Measurements from ENCODE around the gene SERINC1. TPM values are rescaled to one million over a fixed set of nuclear protein-coding genes. Genes with fewer than 3 reads are reported as not detected.
"Not testable (repeated sequence)": the region's sequence is repeated elsewhere in the genome, so short reads cannot be mapped to it uniquely, and the experiment has no call there.

SERINC1 gene
- total RNA-seq, 1 experiment from 2014 or later, result 82.9 TPM

- H3K4me1 ChIP-seq (ENCODE audit: insufficient read depth, low read length, poor library complexity, severe bottlenecking), result peaks cover 4% of the 10 kb centered on the region
- no peak for DNase-seq (ENCODE audit: low spot score)
- no peaks in the 10 kb centered on the region for H3K9me3 ChIP-seq (ENCODE audit: low read depth, low read length, poor library complexity, severe bottlenecking)
- ChIA-PET CTCF (no interaction called here), POLR2A (ENCODE audit: low non-redundant PET) (no interaction called here)
- no peak overlapping the region for H3K4me3 ChIP-seq (ENCODE audit: low read depth, low read length, poor library complexity, severe bottlenecking)
- BruUV-seq (replicated peaks), result no TSS peak
- no peak overlapping the region for H3K27ac ChIP-seq (ENCODE audit: low read depth, low read length, poor library complexity, severe bottlenecking)
- H3K27me3 ChIP-seq (replicated peaks; ENCODE audit: insufficient read depth, low read depth, low read length, poor library complexity), result no peaks in the 10 kb centered on the region
- H3K36me3 ChIP-seq (ENCODE audit: insufficient read depth, low read length, poor library complexity, severe bottlenecking), result peaks cover 7% of the 10 kb centered on the region
- TF ChIP-seq EZH2 (IDR thresholded peaks at IDR 0.05; ENCODE audit: borderline replicate concordance, low read depth, low read length, poor library complexity, severe bottlenecking), result no peak
- no peak for TF ChIP-seq CTCF (conservative IDR thresholded peaks at IDR 0.05; ENCODE audit: low read depth, low read length)
- intact Hi-C loops (cut with micrococcal nuclease; ENCODE audit: unreplicated experiment), result no loop called here
These were observed 9.7 kb downstream of the SERINC1 start for GRCh38 chr6:122461885-122462284.

GRCh38 chr6:122459865-122460416, 11.7 kb downstream of the SERINC1 start:
- H3K9me3 ChIP-seq (ENCODE audit: low read depth, low read length, poor library complexity, severe bottlenecking); DNase-seq (ENCODE audit: low spot score); BruUV-seq (replicated peaks); H3K27me3 ChIP-seq (replicated peaks; ENCODE audit: insufficient read depth, low read depth, low read length, poor library complexity); H3K27ac ChIP-seq (ENCODE audit: low read depth, low read length, poor library complexity, severe bottlenecking); CTCF ChIA-PET; POLR2A ChIA-PET (ENCODE audit: low non-redundant PET); intact Hi-C loops (cut with micrococcal nuclease; ENCODE audit: unreplicated experiment); H3K4me3 ChIP-seq (ENCODE audit: low read depth, low read length, poor library complexity, severe bottlenecking); H3K4me1 ChIP-seq (ENCODE audit: insufficient read depth, low read length, poor library complexity, severe bottlenecking): not testable (repeated sequence)
- peaks cover 12% of the 10 kb centered on the region for H3K36me3 ChIP-seq (ENCODE audit: insufficient read depth, low read length, poor library complexity, severe bottlenecking)

GRCh38 chr6:122459240-122459639, 12.4 kb downstream of the SERINC1 start:
- no peak for DNase-seq (ENCODE audit: low spot score)
- Histone ChIP-seq H3K9me3 (ENCODE audit: low read depth, low read length, poor library complexity, severe bottlenecking) (no peaks in the 10 kb centered on the region), H3K4me1 (ENCODE audit: insufficient read depth, low read length, poor library complexity, severe bottlenecking) (peaks cover 4% of the 10 kb centered on the region), H3K36me3 (ENCODE audit: insufficient read depth, low read length, poor library complexity, severe bottlenecking) (peaks cover 18% of the 10 kb centered on the region), H3K27ac (ENCODE audit: low read depth, low read length, poor library complexity, severe bottlenecking) (no peak overlapping the region), H3K27me3 (replicated peaks; ENCODE audit: insufficient read depth, low read depth, low read length, poor library complexity) (no peaks in the 10 kb centered on the region), H3K4me3 (ENCODE audit: low read depth, low read length, poor library complexity, severe bottlenecking) (no peak overlapping the region)
- ChIA-PET CTCF (no interaction called here), POLR2A (ENCODE audit: low non-redundant PET) (no interaction called here)
- TF ChIP-seq CTCF (conservative IDR thresholded peaks at IDR 0.05; ENCODE audit: low read depth, low read length) (no peak), EZH2 (IDR thresholded peaks at IDR 0.05; ENCODE audit: borderline replicate concordance, low read depth, low read length, poor library complexity, severe bottlenecking) (no peak)
- intact Hi-C loops (cut with micrococcal nuclease; ENCODE audit: unreplicated experiment), result no loop called here
- BruUV-seq (replicated peaks), result no TSS peak

GRCh38 chr6:122458087-122458486, 13.5 kb downstream of the SERINC1 start:
- Histone ChIP-seq H3K4me1 (ENCODE audit: insufficient read depth, low read length, poor library complexity, severe bottlenecking) (peaks cover 4% of the 10 kb centered on the region), H3K27me3 (replicated peaks; ENCODE audit: insufficient read depth, low read depth, low read length, poor library complexity) (no peaks in the 10 kb centered on the region), H3K4me3 (ENCODE audit: low read depth, low read length, poor library complexity, severe bottlenecking) (no peak overlapping the region), H3K9me3 (ENCODE audit: low read depth, low read length, poor library complexity, severe bottlenecking) (no peaks in the 10 kb centered on the region), H3K27ac (ENCODE audit: low read depth, low read length, poor library complexity, severe bottlenecking) (no peak overlapping the region), H3K36me3 (ENCODE audit: insufficient read depth, low read length, poor library complexity, severe bottlenecking) (peaks cover 29% of the 10 kb centered on the region)
- no peak for TF ChIP-seq EZH2 (IDR thresholded peaks at IDR 0.05; ENCODE audit: borderline replicate concordance, low read depth, low read length, poor library complexity, severe bottlenecking)
- TF ChIP-seq CTCF (conservative IDR thresholded peaks at IDR 0.05; ENCODE audit: low read depth, low read length), result no peak
- DNase-seq (ENCODE audit: low spot score), result no peak
- POLR2A ChIA-PET (ENCODE audit: low non-redundant PET), result interaction anchor here (0.7 kb wide), 1 partner anchor 545 kb away, joined by 4 read pairs; no protein-coding TSS in a partner anchor
- intact Hi-C loops (cut with micrococcal nuclease; ENCODE audit: unreplicated experiment), result no loop called here
- BruUV-seq (replicated peaks), result no TSS peak
- CTCF ChIA-PET, result no interaction called here

- H3K4me1 ChIP-seq (ENCODE audit: insufficient read depth, low read length, poor library complexity, severe bottlenecking); H3K9me3 ChIP-seq (ENCODE audit: low read depth, low read length, poor library complexity, severe bottlenecking); H3K4me3 ChIP-seq (ENCODE audit: low read depth, low read length, poor library complexity, severe bottlenecking); H3K27me3 ChIP-seq (replicated peaks; ENCODE audit: insufficient read depth, low read depth, low read length, poor library complexity); CTCF ChIA-PET; BruUV-seq (replicated peaks); intact Hi-C loops (cut with micrococcal nuclease; ENCODE audit: unreplicated experiment); POLR2A ChIA-PET (ENCODE audit: low non-redundant PET); DNase-seq (ENCODE audit: low spot score); H3K27ac ChIP-seq (ENCODE audit: low read depth, low read length, poor library complexity, severe bottlenecking): not testable (repeated sequence)
- peaks cover 58% of the 10 kb centered on the region for H3K36me3 ChIP-seq (ENCODE audit: insufficient read depth, low read length, poor library complexity, severe bottlenecking)
These were observed 16.5 kb downstream of the SERINC1 start for GRCh38 chr6:122455116-122455515.
